Hindlimb muscle (tissue), 1 donor: ENCODE measurements around the gene CCDC150. TPM values are rescaled to one million over a fixed set of nuclear protein-coding genes. Genes with fewer than 3 reads are reported as not detected.

ENCODE experiments used
- polyA plus RNA-seq: library from polyadenylated mRNA; unstranded; fragments of 120-200 nt; gene quantifications from one replicate; pipeline ENCODE4 v1.2.1, GENCODE V29; 2013; ENCODE audit not compliant: insufficient read length

Gene CCDC150
- polyA plus RNA-seq, 1 donor, result 3.2 TPM

Other genes with a start within 250 kb of the CCDC150 start
- gene HECW2, start 46.2 kb upstream of the CCDC150 start, polyA plus RNA-seq, result 8.5 TPM
- gene GTF3C3, start 160.0 kb downstream of the CCDC150 start, polyA plus RNA-seq, result 34.3 TPM
- 0.23 TPM for gene C2orf66, start 169.6 kb downstream of the CCDC150 start, polyA plus RNA-seq